ENCODE results near the gene THEMIS.

Gene THEMIS

DNA sequence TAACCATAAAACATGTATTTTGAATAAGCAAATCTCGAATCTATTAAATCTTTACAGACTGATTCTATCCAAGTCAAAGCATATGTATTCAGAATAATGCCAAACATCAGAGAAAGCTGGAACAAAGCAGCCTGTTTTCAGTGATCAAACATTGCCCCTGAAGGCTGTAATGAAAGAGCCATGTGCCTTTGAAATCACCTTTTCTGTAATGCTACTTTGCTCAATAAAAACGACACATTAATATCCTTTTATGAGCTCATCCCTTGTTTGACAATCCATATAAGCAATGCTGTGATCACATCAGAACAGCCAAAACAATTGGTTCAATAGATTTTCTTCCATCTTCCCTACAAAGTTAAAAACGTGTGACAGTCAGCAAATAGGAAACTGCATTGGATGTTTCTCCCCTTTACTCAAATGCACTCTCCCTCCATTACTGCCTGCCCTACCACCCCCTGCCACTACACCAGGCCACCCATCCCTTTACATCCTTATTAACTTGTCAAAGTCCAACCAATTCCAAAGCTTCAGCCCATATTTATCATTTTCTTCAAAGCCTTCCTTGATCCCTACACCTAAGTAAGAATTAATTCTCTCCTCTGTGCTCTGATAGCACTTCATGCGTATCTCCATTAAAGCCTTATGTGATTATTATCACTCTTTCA lies 42.0 kb downstream of the THEMIS start:
- DNase-seq: no peak

GRCh38 chr6:127857051-127857637 lies 43.7 kb downstream of the THEMIS start:
- no peak for DNase-seq

DNA sequence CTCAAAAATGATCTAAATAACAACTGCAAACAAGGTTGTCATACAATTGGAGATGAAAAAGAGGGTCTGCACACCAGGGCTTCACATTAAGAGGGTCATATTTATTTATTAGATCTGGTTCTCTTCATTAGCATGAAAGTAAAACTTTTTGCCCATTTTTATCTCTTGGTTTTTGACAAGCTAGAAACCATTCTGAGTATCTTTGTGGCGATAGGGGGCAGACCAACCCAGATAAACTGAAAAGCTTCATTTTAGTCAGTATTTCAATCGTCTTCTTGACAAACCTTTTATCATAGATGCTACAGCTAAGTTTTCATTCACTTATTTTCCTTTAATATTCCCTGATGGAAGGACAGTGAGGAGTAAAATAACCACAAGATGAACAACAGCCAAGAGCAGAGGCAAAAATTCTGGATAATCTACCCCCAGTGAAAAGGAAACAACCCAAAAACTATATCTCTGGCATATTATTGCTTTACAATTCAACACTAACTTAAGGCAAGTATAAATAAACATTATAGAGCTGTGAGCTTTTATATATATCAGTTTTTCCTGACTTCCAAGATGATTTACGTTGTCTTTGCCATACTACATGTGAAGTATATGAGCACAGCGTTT lies 45.2 kb downstream of the THEMIS start:
- no peak for DNase-seq

- no peak for DNase-seq
Measured at GRCh38 chr6:127854009-127854408, 46.8 kb downstream of the THEMIS start.

DNA sequence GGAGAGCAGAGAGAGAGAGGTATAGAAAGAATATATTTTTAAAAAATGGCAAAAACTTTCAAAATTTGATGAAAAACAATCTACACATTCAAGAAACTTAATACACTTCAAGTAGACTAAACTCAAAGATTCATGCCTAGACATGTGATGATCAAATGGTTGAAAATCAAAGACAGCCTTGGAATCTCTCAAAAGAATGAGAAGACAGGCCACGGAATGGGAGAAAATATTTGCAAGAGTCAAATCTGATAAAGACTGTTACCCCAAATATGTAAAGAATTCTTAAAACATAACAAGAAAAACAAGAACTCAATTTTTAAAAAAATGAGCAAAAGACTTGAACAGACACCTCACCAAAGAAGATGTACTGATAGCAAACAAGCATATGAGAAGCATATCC lies 49.7 kb downstream of the THEMIS start:
- DNase-seq: no peak

DNA sequence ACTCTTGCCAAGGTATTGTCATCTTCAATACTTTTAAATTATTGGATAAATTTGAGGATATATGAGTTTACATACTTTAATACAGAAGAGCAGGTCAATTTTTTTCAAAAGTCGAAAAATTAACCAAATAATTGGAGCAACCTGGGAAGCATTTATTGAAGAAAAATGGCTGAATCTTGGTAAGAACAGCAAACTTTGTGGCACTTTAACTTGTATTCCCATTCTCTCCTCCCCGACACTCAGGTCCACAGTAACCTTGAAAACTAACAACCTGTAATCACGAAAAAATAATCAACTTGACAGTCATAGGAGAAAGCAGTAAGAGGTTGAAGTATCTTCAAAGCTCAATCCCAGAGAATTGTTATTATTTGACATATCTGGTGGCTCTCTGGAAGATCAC lies 55.6 kb downstream of the THEMIS start:
- no peak for DNase-seq

DNA sequence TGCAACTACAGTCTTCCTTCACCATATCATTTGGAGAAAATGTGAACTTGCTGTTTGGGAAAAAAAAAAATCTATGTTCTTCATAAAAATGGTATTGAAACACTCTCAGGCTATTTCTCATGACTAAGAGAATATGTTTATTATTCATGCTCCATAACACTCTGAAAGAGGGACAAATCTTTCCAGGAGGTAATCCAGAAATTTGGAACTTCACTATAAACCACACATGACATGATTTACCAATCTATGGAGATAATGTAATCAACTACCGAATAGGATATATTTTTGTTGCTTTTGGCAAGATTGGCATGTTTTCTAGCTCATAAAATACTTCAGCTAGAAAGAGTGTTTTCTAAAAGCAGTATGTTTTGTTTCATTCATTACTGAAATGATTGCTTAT lies 56.3 kb downstream of the THEMIS start:
- DNase-seq: no peak

DNA sequence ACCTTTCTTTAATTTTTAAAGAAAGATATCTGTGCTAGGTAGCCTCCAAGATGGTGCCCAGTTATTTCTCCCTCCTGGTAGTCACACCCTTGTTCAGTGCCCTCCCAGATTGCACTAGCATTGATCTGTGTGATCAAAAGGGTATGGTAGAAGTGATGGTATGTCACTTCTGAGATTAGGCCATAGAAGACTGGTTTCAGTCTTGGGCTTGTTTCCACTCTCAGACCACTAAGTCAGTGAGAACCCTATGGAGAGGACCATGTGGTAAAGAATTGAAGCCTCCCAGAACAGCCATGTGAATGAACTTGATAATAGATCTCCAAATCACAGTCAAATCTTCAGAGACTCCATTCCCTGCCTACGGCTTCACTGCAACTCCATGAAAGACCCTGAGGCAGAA lies 57.3 kb downstream of the THEMIS start:
- no peak for DNase-seq

GRCh38 chr6:127842562-127842961 lies 58.3 kb downstream of the THEMIS start:
- no peak for DNase-seq

DNA sequence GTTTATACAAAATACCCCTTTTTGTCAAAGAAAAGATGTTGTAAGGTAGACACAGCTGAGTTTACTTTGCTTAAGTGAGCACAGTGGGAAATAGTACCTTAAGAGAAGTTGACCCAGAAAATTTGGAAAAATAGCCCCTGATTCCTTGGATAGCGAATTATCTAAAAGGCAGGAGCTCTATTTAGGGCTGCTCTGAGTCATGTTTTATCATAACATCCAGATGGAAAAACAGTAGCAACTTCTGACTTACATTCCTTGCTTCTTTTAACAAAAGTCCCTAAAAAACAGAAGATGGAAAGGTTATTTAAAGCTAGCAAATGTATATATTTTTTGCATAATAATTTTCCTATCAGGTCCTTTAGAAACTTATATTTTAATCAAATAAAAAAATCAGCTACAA lies 59.0 kb downstream of the THEMIS start:
- DNase-seq: no peak

DNA sequence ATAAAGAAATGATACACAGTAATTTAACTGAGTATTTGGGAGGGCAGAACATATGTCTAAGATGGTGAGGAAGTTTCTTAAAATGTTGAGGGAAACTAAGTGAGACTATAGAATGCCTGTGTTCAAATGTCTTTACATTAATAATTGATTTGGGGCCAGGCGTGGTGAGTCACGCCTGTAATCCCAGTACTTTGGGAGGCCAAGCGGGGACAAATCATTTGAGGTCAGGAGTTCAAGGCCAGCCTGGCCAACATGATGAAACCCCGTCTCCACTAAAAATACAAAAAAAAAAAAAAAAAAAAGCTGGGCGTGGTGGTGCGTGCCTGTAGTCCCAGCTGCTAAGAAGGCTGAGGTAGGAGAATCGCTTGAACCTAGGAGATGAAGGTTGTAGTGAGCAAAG lies 66.7 kb downstream of the THEMIS start:
- DNase-seq: no peak

GRCh38 chr6:127833336-127833735 lies 67.5 kb downstream of the THEMIS start:
- no peak for DNase-seq

DNA sequence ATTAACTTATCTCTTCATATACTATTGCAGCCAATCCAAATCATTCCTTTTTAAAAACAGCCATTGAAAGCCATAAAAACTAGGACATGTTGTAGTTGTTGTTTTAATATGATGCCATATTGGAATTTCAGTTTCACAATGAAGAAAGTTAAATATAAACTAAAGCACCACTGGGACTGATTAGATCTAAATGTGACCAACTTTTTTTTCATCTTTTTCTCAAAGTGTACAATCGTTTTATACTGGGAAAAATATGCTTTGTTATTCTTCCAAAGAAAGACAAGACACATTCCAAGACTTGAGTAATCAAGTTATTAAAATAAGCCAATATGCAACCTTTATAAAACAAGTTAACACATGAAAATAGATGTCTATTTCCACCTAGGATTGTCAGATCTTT lies 68.5 kb downstream of the THEMIS start:
- DNase-seq: no peak

DNA sequence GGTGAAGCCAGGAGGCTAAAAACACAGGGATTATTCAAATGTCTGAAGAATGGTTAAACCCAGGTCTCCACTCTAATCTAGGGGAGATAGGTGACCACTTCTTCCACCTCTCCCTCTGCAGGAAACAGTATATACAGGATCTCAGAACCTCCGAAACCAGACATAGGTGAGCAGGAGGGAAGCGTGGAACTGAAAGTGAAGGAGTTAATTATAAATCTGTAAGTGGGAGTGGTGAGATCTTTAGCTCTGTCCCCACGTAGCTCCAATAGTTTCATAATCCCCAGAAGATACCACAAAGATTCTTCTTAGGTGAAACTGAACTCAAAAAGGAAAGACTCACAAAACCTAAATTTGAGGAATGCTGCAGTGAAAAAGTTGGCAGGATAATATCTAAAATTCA lies 76.8 kb downstream of the THEMIS start:
- no peak for DNase-seq

DNA sequence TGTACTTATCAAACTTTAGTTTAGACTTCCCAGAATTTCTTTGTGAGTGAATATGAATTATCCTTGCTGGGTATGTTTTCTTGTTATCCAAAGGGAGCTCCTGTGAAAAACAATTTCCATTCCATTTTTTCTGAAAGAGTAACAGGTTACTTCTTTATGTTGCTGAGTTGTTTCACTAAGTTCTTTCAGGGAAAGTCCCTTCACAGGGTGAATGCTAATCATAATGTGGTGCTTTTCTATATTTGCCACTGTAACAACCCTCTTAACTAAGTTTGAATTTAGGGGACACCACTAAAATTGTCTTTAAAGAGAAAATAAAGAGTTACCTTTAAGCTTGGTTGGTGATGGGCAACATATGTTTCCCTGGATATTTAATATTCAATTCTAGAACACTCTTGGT lies 79.4 kb downstream of the THEMIS start:
- no peak for DNase-seq

DNA sequence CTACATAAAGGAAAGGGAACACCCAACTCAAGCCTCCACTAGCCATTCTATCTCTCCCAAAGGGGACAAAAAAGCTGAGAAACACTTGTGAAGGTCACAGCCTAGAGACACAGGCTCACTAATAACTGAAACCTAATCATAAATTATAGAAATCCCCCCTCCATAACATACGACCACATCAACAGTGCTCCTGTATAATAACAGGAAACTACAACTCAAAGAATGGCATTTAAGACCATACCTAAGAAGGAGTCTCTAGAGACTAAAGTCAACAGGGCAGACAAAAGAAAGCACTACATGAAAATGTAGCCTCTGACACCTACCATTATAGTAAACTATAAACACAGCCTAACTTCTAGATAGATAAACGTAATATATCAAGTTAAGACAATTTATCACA lies 82.7 kb downstream of the THEMIS start:
- no peak for DNase-seq

- no peak for DNase-seq
Measured at GRCh38 chr6:127816643-127817042, 84.2 kb downstream of the THEMIS start.

DNA sequence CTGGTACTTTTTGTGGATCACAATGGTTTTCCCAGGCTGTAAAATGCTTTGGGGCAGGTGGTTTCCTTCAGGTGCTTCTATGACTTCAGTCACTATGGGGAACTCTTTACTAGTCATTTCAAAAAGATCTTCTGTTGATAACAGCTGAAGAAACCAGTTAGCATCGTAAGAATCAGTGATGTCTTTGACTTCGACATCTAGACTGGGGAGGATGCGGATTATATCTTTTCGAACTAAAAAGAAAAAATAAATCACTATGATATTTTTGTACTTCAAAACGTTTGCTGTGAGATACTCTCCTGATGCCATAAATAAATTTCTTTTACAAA lies 87.2 kb downstream of the THEMIS start:
- DNase-seq: no peak

DNA sequence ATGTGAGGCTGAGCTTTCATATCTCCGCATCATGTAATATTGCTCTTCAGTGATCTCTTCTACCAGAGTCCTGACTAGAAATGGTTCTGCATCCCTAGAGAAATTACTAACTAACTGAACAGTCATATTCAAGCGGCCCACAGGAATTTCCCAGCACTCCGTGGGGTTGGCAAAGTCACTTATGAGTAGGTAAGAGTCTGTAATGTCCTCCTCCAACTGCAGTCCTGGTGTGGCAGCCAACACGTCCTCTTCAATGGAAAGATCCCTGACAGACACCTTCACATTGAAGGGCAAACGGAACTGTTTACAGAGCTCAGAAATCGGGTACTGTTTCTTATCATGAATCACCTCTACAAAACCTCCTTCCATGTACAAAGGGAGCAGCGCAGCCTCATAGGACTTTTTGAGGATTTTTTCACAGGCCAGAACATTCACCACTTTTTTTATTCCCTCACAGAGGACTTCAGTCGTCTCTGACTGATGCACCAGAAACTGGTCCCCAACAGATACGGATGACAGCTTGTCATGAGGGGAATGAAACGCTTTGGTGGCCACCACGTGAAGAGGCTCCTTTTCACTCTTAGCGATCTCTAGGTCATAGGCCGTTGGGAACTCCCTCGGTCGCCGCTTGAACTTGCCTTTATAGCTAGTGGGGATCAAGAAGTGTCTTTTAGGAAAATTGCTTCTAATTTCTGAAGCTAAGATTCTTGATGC lies 87.7 kb downstream of the THEMIS start:
- no peak for DNase-seq

- peak; percentile 70 for DNase-seq
Measured at GRCh38 chr6:127811900-127812570, 88.8 kb downstream of the THEMIS start.

- no peak for DNase-seq
Measured at GRCh38 chr6:127807806-127808517, 92.9 kb downstream of the THEMIS start.

DNA sequence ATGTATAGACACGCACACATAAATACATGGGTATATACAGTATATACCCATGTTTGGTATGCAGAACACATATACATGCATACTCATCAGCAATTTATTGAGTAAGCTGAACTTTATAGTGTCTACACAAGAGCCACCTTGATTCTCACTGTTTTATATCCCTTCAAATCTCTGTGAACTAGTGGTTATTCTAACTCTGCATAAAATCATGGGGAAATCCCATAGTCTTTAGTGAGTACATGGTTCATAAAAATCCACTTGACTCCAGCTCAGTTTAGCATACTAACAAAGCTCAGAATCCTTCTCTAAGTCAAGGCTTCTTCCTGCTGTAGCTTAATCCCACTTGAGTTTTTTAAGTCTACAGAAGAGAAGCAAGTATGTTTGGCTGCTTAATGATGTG lies 104.1 kb downstream of the THEMIS start:
- no peak for DNase-seq

DNA sequence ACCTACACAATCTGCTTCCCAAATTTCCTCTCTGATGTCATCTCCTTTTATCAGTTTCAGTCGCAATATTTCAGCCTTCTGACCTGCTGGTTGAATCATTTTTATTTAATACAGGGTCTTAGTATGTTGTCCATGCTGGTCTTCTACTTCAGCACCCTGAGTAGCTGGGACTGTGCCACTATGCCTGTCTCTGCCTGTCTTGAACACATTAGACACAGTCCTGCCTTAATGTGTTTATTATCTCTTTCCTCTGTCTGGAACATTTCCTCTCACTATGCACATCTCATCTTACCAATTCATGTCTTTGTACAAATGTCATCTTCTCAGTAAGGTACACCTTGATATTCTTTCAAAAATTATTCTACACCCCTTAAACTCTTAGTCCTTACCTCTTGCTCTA lies 106.5 kb downstream of the THEMIS start:
- no peak for DNase-seq
